Measurements from ENCODE around the gene ANKLE1.

ANKLE1 gene

GRCh38 chr19:17244618-17245534 is 36.8 kb upstream of the ANKLE1 start:
- Histone ChIP-seq H3K27me3 (no peaks in the 10 kb centered on the region), H3K4me1 (peaks cover 37 to 66% (median 55%) of the 10 kb centered on the region in 10 experiments), H3K36me3 (peaks cover 0 to 17% (median 10%) of the 10 kb centered on the region in 11 experiments; a peak in 10 of 22 replicates), H3K9ac (peak overlapping the region; percentile 83 to 91 (median 87)), H4K20me1 (peaks cover 22 to 53% (median 40%) of the 10 kb centered on the region in 11 experiments; a peak in 21 of 22 replicates), H3K4me2 (peak overlapping the region; percentile 93 to 100 (median 99)), H3K4me3 (peak overlapping the region; percentile 79 to 98 (median 90)), H3K9me3 (replicated peaks in 1 of 11) (no peaks in the 10 kb centered on the region), H3K27ac (peak overlapping the region; percentile 53 to 92 (median 80))
- TF ChIP-seq Cebpa-rat (IDR thresholded peaks at IDR 0.05): no peak

DNA sequence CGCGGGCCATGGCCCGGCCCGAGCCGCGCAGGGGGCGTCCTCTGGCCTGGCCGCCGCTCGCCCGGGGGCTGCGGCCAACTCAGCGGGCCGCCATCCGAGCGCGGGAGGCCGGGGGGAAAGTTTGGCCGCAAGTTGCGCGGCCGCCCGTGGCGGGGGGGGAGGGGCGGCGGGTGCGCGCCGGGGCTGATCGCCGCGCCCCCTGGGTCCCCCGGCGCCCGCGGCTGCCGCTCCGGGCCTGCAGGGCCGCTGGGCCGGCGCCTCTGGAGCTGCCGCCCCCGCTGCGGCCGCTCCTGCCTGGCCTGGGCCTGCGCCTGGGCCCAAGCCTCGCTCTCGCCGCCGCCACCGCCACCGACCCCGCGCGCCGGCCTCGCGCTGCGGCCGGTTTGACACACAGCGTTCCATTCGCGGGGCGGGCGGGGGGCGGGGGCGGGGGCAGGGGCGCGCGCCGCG is 36.1 kb upstream of the ANKLE1 start, which contains the start of gene NR2F6:
NR2F6 (minus strand) TSS at position 385 of the 450 bp plus-strand sequence. CDS start 699 bp downstream, outside the sequence.
- Histone ChIP-seq H3K9ac (peak within 1 kb of the TSS; percentile 84 to 91 (median 87)), H3K9me3 (replicated peaks in 1 of 11) (no peaks in the 10 kb centered on the region), H4K20me1 (peaks cover 18 to 46% (median 34%) of the 10 kb centered on the region in 11 experiments; a peak in 21 of 22 replicates), H3K27ac (peak within 1 kb of the TSS; percentile 78 to 92 (median 88)), H3K36me3 (peaks cover 0 to 10% (median 3%) of the 10 kb centered on the region in 11 experiments; a peak in 10 of 22 replicates), H3K4me1 (peaks cover 37 to 68% (median 55%) of the 10 kb centered on the region in 10 experiments), H3K27me3 (no peaks in the 10 kb centered on the region), H3K4me2 (peak within 1 kb of the TSS; percentile 93 to 100 (median 99)), H3K4me3 (peak within 1 kb of the TSS; percentile 79 to 98 (median 90))
- TF ChIP-seq Cebpa-rat (IDR thresholded peaks at IDR 0.05): no peak

GRCh38 chr19:17246681-17247425 is 34.8 kb upstream of the ANKLE1 start:
- no peak for TF ChIP-seq Cebpa-rat (IDR thresholded peaks at IDR 0.05)
- no peaks in the 10 kb centered on the region for H3K27me3 ChIP-seq
- H3K9me3 ChIP-seq (replicated peaks in 1 of 11): no peaks in the 10 kb centered on the region
- H3K4me3 ChIP-seq: peak overlapping the region; percentile 43 to 94 (median 62)
- H3K36me3 ChIP-seq: no peaks in the 10 kb centered on the region
- peak overlapping the region; percentile 76 to 97 (median 93) for H3K4me2 ChIP-seq
- peaks cover 6 to 33% (median 21%) of the 10 kb centered on the region in 11 experiments; a peak in 20 of 22 replicates for H4K20me1 ChIP-seq
- H3K9ac ChIP-seq: peak overlapping the region; percentile 80 to 88 (median 85); a peak in 21 of 22 replicates
- peaks cover 35 to 57% (median 49%) of the 10 kb centered on the region in 10 experiments for H3K4me1 ChIP-seq
- peak overlapping the region; percentile 78 to 92 (median 88); a peak in 21 of 22 replicates for H3K27ac ChIP-seq

DNA sequence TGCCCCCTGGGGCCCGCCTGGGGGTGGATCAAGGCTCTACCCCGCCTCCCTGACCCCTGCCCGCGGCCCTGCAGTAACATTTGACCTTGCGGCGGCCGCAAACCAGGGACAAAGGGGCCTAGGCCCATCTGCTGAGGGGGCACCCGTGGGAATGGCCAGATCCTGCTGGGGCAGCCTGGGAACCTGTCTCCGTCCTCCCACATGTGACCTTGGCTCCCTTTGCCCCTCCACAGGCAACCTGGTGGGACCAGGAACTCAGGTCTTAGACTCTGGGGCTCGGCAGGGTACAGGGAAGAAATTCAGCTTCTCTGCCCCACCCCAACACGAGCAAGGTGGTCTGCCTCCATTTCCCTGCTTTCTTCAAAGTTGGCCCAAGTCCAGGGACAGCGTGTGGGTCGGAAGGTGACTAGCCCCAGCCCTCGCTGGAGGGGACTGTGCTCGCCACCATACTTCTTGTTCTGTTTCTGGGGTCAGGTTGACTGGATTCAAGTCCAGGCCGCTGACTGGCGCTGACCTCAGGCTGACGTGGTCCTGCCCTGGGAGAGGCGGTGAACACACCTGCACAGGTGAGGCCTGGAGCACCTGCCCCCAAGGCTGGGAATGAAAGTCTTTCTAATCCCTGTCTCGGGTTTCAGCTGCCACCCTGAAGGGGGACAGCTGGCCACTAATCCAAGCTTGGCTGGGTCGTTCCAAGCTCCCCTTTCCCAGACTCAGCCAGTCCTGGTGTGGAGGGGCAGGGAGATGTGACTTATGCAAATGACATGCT is 33.5 kb upstream of the ANKLE1 start:
- H3K36me3 ChIP-seq: no peaks in the 10 kb centered on the region
- peak overlapping the region in 8 of 11 experiments; percentile 15 to 97 (median 92); a peak in 11 of 22 replicates for H3K4me2 ChIP-seq
- H3K9ac ChIP-seq: peak overlapping the region in 2 of 11 experiments; percentile 8 to 17; a peak in 1 of 22 replicates
- H4K20me1 ChIP-seq: peaks cover 0 to 19% (median 8%) of the 10 kb centered on the region in 11 experiments; a peak in 18 of 22 replicates
- peaks cover 22 to 45% (median 37%) of the 10 kb centered on the region in 10 experiments for H3K4me1 ChIP-seq
- H3K9me3 ChIP-seq (replicated peaks in 1 of 11): no peaks in the 10 kb centered on the region
- H3K4me3 ChIP-seq: no peak overlapping the region
- no peaks in the 10 kb centered on the region for H3K27me3 ChIP-seq
- H3K27ac ChIP-seq: peak overlapping the region in 4 of 11 experiments; percentile 2 to 91 (median 50); a peak in 4 of 22 replicates
- no peak for TF ChIP-seq Cebpa-rat (IDR thresholded peaks at IDR 0.05)

DNA sequence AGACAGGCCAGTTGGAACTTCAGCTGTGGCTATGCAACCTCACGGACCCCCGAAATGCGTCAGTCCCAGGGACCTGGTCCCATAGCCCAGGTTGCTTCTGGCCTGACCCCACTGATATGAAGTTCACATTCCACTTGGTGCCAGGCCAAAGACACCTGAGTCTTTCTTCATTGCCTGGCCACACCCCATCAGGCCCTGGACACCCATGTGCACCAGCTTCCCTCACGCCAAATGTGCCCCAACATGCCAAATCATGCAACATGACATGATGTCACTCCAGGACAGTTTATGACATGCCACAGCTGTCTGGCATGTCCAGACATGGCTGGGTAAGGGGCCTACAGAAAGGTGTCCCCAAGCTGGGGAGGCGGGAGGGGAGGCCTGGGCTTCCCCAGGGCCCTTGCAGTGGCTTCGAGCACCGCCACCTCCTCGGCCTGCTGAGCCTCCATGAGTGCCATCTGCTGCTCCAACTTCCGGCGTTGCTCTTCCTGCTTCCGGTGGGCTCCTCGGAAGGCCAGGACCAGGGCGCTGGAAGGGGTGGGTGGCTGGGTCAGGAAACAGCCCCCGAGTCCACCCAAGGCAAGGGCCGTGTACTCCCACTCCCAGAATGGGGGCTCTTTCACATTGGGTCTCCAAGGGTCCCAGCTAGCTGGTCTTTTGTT is 31.7 kb upstream of the ANKLE1 start:
- no peak overlapping the region for H3K4me3 ChIP-seq
- H3K4me2 ChIP-seq: no peak overlapping the region; a peak in 1 of 22 replicates
- H3K27ac ChIP-seq: no peak overlapping the region; a peak in 2 of 22 replicates
- H3K4me1 ChIP-seq: peaks cover 16 to 42% (median 29%) of the 10 kb centered on the region in 10 experiments
- no peaks in the 10 kb centered on the region for H3K36me3 ChIP-seq
- TF ChIP-seq Cebpa-rat (IDR thresholded peaks at IDR 0.05): no peak
- H3K27me3 ChIP-seq: no peaks in the 10 kb centered on the region
- H3K9ac ChIP-seq: no peak overlapping the region
- no peaks in the 10 kb centered on the region for H3K9me3 ChIP-seq (replicated peaks in 1 of 11)
- peaks cover 0 to 2% (median 0%) of the 10 kb centered on the region in 11 experiments; a peak in 5 of 22 replicates for H4K20me1 ChIP-seq

- H3K4me3 ChIP-seq: no peak overlapping the region
- H3K36me3 ChIP-seq: no peaks in the 10 kb centered on the region
- H4K20me1 ChIP-seq: no peaks in the 10 kb centered on the region
- peak overlapping the region in 7 of 11 experiments; percentile 9 to 57 (median 15); a peak in 9 of 22 replicates for H3K4me2 ChIP-seq
- H3K4me1 ChIP-seq: peaks cover 0 to 20% (median 12%) of the 10 kb centered on the region in 10 experiments; a peak in 10 of 20 replicates
- TF ChIP-seq Cebpa-rat (IDR thresholded peaks at IDR 0.05): no peak
- H3K27me3 ChIP-seq: no peaks in the 10 kb centered on the region
- H3K9ac ChIP-seq: no peak overlapping the region
- H3K27ac ChIP-seq: no peak overlapping the region
- no peaks in the 10 kb centered on the region for H3K9me3 ChIP-seq (replicated peaks in 1 of 11)
Measured at GRCh38 chr19:17254636-17255035, 27.1 kb upstream of the ANKLE1 start.

DNA sequence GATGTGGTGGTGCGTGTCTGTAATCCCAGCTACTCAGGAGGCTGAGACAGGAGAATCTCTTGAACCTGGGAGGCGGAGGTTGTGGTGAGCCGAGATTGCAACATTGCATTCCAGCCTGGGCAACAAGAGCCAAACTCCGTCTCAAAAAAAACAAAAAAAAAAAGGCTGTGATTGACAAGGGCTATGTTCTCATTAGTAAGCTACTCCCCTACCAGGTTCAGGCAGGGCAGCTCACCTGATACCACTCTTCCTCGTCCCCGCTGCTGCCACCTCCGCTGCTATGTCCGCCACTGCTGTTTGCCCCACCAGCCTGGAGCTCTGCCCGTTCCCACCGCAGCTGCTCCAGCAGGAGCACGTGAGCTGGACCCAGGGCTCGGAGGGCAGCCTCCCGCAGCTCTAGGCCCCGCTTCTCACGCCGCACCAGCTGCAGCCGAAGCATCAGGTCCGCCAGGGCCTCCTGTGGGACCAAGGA is 26.5 kb upstream of the ANKLE1 start:
- H3K4me3 ChIP-seq: no peak overlapping the region
- no peak overlapping the region for H3K9ac ChIP-seq
- no peaks in the 10 kb centered on the region for H4K20me1 ChIP-seq
- H3K27me3 ChIP-seq: no peaks in the 10 kb centered on the region
- H3K4me1 ChIP-seq: peaks cover 0 to 15% (median 12%) of the 10 kb centered on the region in 10 experiments; a peak in 10 of 20 replicates
- H3K36me3 ChIP-seq: no peaks in the 10 kb centered on the region
- H3K4me2 ChIP-seq: peak overlapping the region in 6 of 11 experiments; percentile 9 to 57 (median 20); a peak in 7 of 22 replicates
- no peak overlapping the region for H3K27ac ChIP-seq
- TF ChIP-seq Cebpa-rat (IDR thresholded peaks at IDR 0.05): peak in 1 of 11 experiments; percentile 8; a peak in 1 of 22 replicates
- H3K9me3 ChIP-seq (replicated peaks in 1 of 11): no peaks in the 10 kb centered on the region

Data from BLaER1 treated with 17β-estradiol and CSF1 and Interleukin-3, amounts not matched to agents 10 nM and 100 nM (cell line).